ENCODE results near the gene ARFGAP3.

ARFGAP3 gene

DNA sequence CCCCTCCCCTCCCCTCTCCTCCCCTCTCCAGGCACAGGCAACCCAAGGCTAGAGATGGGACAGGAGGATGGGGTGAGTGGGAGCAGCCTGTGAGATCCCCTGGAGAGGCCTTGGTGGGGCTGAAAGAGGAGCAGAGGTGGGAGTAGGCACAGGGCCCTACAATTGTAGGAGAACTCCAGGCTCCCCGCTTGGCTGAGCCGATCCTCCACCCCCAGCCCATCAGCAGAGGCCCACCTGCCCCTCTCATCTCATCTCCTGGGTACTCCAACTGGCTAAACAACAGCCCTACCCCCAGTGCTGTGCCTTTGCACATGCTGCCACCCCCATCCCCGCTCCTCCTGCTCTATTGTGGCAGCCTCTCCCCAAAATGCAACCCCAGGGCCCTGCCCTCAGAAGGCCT, 84.4 kb downstream of the ARFGAP3 start:
- H3K4me3 ChIP-seq, result no peak overlapping the region
- no peak for DNase-seq (ENCODE audit: low read depth, low spot score)
- H3K36me3 ChIP-seq (ENCODE audit: insufficient read depth, low read length), result no peaks in the 10 kb centered on the region
- no peaks in the 10 kb centered on the region for H3K9me3 ChIP-seq (ENCODE audit: low read depth, low read length)
- no peak overlapping the region for H3K9ac ChIP-seq (ENCODE audit: insufficient read length)
- TF ChIP-seq FOXP2 (optimal IDR thresholded peaks at IDR 0.05; ENCODE audit: control extremely low read depth, extremely low read length, insufficient read depth), result no peak
- no peak for TF ChIP-seq POLR2AphosphoS5 (IDR thresholded peaks at IDR 0.05; ENCODE audit: borderline replicate concordance, low read depth, low read length)
- TF ChIP-seq EZH2 (IDR thresholded peaks at IDR 0.05), result no peak
- H3K27ac ChIP-seq, result no peak overlapping the region

DNA sequence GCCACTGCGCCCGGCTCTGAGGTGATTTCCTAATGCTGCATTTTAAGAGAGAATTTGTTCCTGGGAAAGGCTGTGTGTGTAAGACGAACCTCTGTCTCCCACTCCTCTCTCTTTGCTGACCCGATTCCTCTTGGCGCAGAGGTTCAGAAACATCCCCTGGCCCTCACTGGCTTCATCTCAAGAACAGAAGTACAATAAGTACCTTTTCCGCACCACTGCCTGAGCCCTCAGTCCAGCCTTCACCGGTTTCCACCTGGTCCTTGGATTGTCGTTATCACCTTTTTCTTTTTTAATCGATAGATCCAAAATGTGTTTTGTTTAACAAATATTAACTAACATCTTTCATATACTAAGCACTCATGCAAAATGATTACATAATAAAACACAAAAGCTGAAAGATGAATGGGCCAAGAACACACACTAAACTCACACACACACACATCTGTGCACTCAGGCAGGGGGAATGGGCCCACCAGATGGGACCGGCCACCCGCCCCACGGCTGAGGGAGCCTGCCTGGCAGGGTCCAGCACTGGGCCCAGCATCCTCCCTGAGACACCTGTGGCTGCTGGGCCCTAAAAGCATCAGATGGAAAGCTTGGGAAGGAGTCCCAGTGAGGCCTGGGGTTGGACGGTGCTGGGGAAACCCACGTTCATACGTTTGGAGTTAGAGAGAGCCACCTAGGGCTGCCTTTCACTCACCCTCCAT, 86.0 kb downstream of the ARFGAP3 start:
- H3K9me3 ChIP-seq (ENCODE audit: low read depth, low read length), result no peaks in the 10 kb centered on the region
- no peak overlapping the region for H3K27ac ChIP-seq
- H3K9ac ChIP-seq (ENCODE audit: insufficient read length), result no peak overlapping the region
- TF ChIP-seq POLR2AphosphoS5 (IDR thresholded peaks at IDR 0.05; ENCODE audit: borderline replicate concordance, low read depth, low read length) (no peak), FOXP2 (optimal IDR thresholded peaks at IDR 0.05; ENCODE audit: control extremely low read depth, extremely low read length, insufficient read depth) (no peak), EZH2 (IDR thresholded peaks at IDR 0.05) (no peak)
- H3K36me3 ChIP-seq (ENCODE audit: insufficient read depth, low read length), result no peaks in the 10 kb centered on the region
- H3K4me3 ChIP-seq, result no peak overlapping the region
- DNase-seq (ENCODE audit: low read depth, low spot score), result no peak

DNA sequence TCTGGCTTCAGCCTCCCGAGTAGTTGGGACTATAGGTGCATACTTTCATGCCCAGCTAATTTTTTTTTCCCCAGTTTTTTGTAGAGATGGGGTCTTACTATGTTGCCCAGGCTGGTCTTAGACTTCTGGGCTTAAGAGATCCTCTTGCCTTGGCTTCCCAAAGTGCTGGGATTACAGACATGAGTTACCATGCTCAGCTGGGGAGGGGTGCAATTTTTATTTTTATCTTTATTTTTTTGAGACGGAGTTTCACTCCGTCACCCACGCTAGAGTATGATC, 86.7 kb downstream of the ARFGAP3 start:
- Histone ChIP-seq H3K36me3 (ENCODE audit: insufficient read depth, low read length) (no peaks in the 10 kb centered on the region), H3K27ac (no peak overlapping the region), H3K4me3 (no peak overlapping the region), H3K9ac (ENCODE audit: insufficient read length) (no peak overlapping the region), H3K9me3 (ENCODE audit: low read depth, low read length) (no peaks in the 10 kb centered on the region)
- no peak for DNase-seq (ENCODE audit: low read depth, low spot score)
- no peak for TF ChIP-seq POLR2AphosphoS5 (IDR thresholded peaks at IDR 0.05; ENCODE audit: borderline replicate concordance, low read depth, low read length)
- TF ChIP-seq FOXP2 (optimal IDR thresholded peaks at IDR 0.05; ENCODE audit: control extremely low read depth, extremely low read length, insufficient read depth), result no peak
- TF ChIP-seq EZH2 (IDR thresholded peaks at IDR 0.05), result no peak

DNA sequence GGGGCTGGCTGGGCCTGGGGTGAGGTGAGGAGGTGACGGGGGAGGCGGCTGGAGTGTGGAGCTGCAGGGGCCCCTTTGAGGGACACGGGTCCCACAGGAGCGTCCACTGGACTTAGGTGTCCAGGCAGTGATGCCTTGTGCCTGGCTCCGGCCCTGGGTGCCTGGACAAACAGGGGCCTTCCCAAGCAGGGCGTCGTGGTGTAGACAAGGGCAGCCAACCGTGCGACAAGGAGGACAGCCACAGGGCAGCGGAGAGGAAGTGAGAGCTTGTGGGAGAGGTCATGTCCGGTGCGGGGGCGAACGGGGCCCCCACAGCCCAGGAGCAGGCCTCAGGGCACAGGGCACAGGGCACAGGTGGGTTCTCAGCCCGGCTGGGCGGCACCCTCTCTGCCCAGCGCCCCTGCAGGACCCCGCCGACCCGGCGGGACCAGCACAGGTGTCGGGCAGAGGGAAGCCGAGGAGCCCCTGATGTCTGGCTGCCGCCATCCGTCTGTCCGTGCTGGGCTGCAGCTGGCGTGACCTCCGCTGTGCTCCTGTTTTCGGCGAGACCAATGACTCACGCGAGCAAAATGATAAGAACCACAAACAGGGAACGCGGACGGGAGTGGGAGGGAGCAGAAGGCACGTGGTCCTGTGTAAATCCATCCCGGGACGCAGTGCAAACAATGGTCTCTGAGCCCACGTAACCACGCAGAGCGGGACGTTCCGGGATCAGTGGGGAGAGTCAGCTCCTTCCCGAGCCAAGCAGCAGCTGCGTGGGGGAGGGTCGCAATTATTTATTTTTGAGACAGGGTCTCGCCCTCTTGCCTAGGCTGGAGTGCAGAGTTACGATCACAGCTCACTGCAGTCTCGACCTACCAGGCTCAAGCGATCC, 87.3 kb downstream of the ARFGAP3 start:
- H3K9me3 ChIP-seq (ENCODE audit: low read depth, low read length), result no peaks in the 10 kb centered on the region
- H3K27ac ChIP-seq, result no peak overlapping the region
- no peak for TF ChIP-seq EZH2 (IDR thresholded peaks at IDR 0.05)
- no peak for TF ChIP-seq POLR2AphosphoS5 (IDR thresholded peaks at IDR 0.05; ENCODE audit: borderline replicate concordance, low read depth, low read length)
- TF ChIP-seq FOXP2 (optimal IDR thresholded peaks at IDR 0.05; ENCODE audit: control extremely low read depth, extremely low read length, insufficient read depth), result no peak
- no peak for DNase-seq (ENCODE audit: low read depth, low spot score)
- H3K4me3 ChIP-seq, result no peak overlapping the region
- H3K9ac ChIP-seq (ENCODE audit: insufficient read length), result no peak overlapping the region
- no peaks in the 10 kb centered on the region for H3K36me3 ChIP-seq (ENCODE audit: insufficient read depth, low read length)

DNA sequence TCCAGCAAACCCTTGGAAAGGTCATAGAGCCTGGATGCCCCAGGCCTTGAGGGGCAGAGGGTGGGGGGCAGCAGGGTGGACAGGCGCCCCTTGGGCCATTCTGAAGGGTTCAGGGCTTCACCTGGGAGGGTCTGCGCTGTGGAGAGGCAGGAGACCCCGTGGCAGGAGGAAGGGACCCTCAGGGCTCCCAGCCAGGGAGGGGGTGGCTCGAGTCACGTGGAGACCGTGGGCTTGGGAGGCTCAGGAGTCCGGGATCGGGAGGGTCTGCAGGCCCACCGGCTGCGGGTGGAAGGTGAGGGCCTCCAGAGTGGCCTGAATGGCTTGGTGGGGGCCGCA, 87.9 kb downstream of the ARFGAP3 start:
- Histone ChIP-seq H3K9me3 (ENCODE audit: low read depth, low read length) (no peaks in the 10 kb centered on the region), H3K27ac (no peak overlapping the region), H3K36me3 (ENCODE audit: insufficient read depth, low read length) (no peaks in the 10 kb centered on the region), H3K9ac (ENCODE audit: insufficient read length) (no peak overlapping the region), H3K4me3 (no peak overlapping the region)
- TF ChIP-seq EZH2 (IDR thresholded peaks at IDR 0.05), result no peak
- DNase-seq (ENCODE audit: low read depth, low spot score), result no peak

DNA sequence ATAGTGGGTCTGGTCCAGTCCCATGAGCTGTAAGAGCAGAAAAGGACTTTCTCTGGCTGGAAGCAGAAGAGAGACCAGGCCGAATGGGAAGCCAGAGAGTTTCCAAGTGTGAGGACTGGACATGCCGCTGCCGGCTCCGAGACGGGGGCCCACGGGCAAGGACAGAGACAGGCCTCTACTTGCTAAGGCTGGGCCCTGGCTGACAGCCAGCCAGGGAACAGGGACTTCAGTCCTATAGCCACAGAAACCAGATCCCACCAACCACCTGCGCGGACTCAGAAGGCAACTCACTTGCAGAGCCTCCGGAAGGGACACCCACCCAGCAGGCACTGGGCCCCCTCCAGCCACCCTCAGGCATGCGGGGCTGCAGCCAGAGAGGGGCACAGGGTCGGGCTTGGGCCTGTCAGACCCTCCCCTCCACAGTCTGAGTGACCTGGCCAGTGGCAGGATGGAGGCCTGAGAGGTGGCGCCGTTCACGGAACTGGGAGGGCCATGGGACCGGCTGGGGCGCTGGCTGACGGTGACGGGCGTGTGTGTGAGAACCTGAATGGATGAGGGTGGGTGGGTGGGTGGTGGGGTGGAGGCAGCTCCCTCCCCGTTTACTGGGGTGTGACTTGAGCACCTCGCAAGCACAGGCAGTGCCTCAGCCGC, 88.6 kb downstream of the ARFGAP3 start:
- no peak overlapping the region for H3K4me3 ChIP-seq
- H3K9ac ChIP-seq (ENCODE audit: insufficient read length), result no peak overlapping the region
- DNase-seq (ENCODE audit: low read depth, low spot score), result no peak
- TF ChIP-seq POLR2AphosphoS5 (IDR thresholded peaks at IDR 0.05; ENCODE audit: borderline replicate concordance, low read depth, low read length) (no peak), FOXP2 (optimal IDR thresholded peaks at IDR 0.05; ENCODE audit: control extremely low read depth, extremely low read length, insufficient read depth) (no peak), EZH2 (IDR thresholded peaks at IDR 0.05) (no peak)
- H3K36me3 ChIP-seq (ENCODE audit: insufficient read depth, low read length), result no peaks in the 10 kb centered on the region
- no peaks in the 10 kb centered on the region for H3K9me3 ChIP-seq (ENCODE audit: low read depth, low read length)
- H3K27ac ChIP-seq, result no peak overlapping the region

DNA sequence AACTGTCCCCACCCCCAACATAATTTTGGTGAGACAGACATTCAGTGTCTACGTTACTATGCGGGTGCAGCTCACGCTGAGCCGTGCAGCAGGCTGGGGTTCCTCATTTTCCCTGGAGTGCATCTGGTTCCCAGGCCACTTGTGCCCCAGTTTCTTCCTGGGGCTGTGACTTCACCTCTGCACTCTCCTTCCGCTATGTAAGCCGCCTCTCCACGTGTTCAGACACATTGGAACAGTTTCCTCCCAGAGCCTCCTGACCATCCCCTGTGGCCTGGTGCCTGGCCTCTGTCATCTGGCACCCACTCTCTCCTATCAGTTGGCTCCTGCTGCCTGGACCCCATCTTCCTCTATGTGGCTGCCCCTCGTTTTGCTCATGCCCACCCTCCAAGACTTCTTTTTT, 90.2 kb downstream of the ARFGAP3 start:
- no peaks in the 10 kb centered on the region for H3K36me3 ChIP-seq (ENCODE audit: insufficient read depth, low read length)
- no peak overlapping the region for H3K9ac ChIP-seq (ENCODE audit: insufficient read length)
- no peak for TF ChIP-seq EZH2 (IDR thresholded peaks at IDR 0.05)
- no peak for TF ChIP-seq POLR2AphosphoS5 (IDR thresholded peaks at IDR 0.05; ENCODE audit: borderline replicate concordance, low read depth, low read length)
- no peak for TF ChIP-seq FOXP2 (optimal IDR thresholded peaks at IDR 0.05; ENCODE audit: control extremely low read depth, extremely low read length, insufficient read depth)
- H3K4me3 ChIP-seq, result no peak overlapping the region
- H3K9me3 ChIP-seq (ENCODE audit: low read depth, low read length), result no peaks in the 10 kb centered on the region
- no peak overlapping the region for H3K27ac ChIP-seq
- no peak for DNase-seq (ENCODE audit: low read depth, low spot score)

DNA sequence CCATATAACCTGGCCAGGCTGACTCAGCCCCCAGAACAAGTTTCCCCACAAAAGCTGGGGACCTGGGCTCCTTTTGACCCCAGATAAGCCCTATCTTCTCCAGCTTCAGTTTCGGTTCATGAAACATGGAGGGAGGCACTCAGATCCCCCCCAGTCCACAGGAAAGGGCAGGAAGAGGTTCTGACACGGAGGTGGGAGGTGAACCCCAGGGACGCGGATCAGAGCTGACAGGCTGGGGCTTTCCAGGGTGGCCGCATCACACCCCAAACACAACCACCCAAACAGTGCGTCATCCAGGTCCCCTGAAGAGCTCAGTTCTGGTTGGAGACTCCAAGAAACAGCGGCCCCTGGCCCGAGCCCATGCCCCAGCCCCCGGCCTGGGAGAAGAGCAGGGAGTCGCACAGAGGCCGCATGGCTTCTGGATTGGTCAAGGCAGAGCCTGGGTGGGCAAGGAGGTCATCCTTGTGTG, 92.1 kb downstream of the ARFGAP3 start:
- TF ChIP-seq FOXP2 (optimal IDR thresholded peaks at IDR 0.05; ENCODE audit: control extremely low read depth, extremely low read length, insufficient read depth) (no peak), EZH2 (IDR thresholded peaks at IDR 0.05) (no peak), POLR2AphosphoS5 (IDR thresholded peaks at IDR 0.05; ENCODE audit: borderline replicate concordance, low read depth, low read length) (no peak)
- H3K36me3 ChIP-seq (ENCODE audit: insufficient read depth, low read length), result no peaks in the 10 kb centered on the region
- no peak overlapping the region for H3K4me3 ChIP-seq
- no peak for DNase-seq (ENCODE audit: low read depth, low spot score)
- no peaks in the 10 kb centered on the region for H3K9me3 ChIP-seq (ENCODE audit: low read depth, low read length)
- no peak overlapping the region for H3K27ac ChIP-seq
- no peak overlapping the region for H3K9ac ChIP-seq (ENCODE audit: insufficient read length)

Measured in SK-N-MC (cell line).